ENCODE results near the gene GABBR2. TPM values are rescaled to one million over a fixed set of nuclear protein-coding genes. Genes with fewer than 3 reads are reported as not detected.

Gene GABBR2
- total RNA-seq, 1 experiment from 2014 or later, result 6.3 TPM

DNA sequence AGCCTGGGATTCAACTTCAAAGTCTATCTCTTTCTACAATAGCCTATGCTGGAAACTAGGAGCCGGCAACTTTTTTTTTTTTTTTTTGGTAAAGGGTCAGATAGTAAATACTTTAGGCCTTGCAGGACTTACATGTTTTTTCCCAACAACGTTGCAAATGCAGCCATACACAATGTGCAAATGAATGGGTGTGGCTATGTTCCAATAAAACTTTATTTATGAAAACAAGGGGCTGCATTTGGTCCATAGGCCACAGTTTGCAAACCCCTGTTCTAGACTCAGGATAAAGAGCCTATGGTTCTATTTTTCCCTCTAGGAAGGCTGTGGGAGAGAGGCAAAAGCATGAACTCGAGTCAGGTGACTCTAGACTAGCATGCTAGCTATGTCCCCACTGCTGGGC lies 189.1 kb downstream of the GABBR2 start:
- in situ Hi-C loops (cut with HindIII; ENCODE audit: low pct_unique_long_range_greater_than_20kb, low sequenced_read_pairs) (no loop called here), intact Hi-C loops (cut with micrococcal nuclease; ENCODE audit: unreplicated experiment) (no loop called here)

DNA sequence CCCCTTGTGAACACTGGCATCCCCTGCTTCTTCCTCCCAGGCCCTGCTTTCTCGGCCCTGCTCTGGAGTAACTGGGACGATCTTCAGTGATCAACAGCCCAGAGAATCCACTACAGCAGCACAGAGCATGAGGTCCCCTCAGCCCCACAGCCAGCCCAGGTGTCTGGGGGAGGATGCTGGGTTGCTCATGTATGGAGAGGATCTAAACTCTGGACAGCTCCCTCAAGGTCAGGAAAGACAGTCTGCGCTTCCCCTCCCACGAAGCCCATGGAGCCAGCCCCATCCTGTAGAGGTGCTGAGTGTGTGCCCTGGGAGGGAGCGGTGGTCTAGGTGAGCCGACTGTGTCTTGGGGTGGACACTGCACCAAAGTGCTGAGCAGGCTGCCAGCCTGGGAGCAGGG lies 190.2 kb downstream of the GABBR2 start:
- no peak for ATAC-seq
- no peaks in the 10 kb centered on the region for H3K27me3 ChIP-seq (ENCODE audit: control insufficient read depth, insufficient read depth, low read length)
- H3K4me1 ChIP-seq (ENCODE audit: control insufficient read depth, insufficient read depth, low read length), result no peaks in the 10 kb centered on the region
- intact Hi-C loops (cut with micrococcal nuclease; ENCODE audit: unreplicated experiment) (no loop called here), in situ Hi-C loops (cut with HindIII; ENCODE audit: low pct_unique_long_range_greater_than_20kb, low sequenced_read_pairs) (no loop called here)
- H3K9me3 ChIP-seq (ENCODE audit: control insufficient read depth, insufficient read depth, low read depth, low read length), result no peaks in the 10 kb centered on the region
- H3K36me3 ChIP-seq (ENCODE audit: control insufficient read depth, insufficient read depth, low read length), result no peaks in the 10 kb centered on the region
- no TSS peak for BruUV-seq (replicated peaks)
- H3K27ac ChIP-seq (ENCODE audit: low read length), result no peak overlapping the region
- H3K4me3 ChIP-seq (ENCODE audit: low read depth in 2 of 2, low read length in 2 of 2), result no peak overlapping the region
- DNase-seq (ENCODE audit: low read depth, low spot score), result no peak
- TF ChIP-seq, protein P1, sequence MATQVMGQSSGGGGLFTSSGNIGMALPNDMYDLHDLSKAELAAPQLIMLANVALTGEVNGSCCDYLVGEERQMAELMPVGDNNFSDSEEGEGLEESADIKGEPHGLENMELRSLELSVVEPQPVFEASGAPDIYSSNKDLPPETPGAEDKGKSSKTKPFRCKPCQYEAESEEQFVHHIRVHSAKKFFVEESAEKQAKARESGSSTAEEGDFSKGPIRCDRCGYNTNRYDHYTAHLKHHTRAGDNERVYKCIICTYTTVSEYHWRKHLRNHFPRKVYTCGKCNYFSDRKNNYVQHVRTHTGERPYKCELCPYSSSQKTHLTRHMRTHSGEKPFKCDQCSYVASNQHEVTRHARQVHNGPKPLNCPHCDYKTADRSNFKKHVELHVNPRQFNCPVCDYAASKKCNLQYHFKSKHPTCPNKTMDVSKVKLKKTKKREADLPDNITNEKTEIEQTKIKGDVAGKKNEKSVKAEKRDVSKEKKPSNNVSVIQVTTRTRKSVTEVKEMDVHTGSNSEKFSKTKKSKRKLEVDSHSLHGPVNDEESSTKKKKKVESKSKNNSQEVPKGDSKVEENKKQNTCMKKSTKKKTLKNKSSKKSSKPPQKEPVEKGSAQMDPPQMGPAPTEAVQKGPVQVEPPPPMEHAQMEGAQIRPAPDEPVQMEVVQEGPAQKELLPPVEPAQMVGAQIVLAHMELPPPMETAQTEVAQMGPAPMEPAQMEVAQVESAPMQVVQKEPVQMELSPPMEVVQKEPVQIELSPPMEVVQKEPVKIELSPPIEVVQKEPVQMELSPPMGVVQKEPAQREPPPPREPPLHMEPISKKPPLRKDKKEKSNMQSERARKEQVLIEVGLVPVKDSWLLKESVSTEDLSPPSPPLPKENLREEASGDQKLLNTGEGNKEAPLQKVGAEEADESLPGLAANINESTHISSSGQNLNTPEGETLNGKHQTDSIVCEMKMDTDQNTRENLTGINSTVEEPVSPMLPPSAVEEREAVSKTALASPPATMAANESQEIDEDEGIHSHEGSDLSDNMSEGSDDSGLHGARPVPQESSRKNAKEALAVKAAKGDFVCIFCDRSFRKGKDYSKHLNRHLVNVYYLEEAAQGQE (IDR thresholded peaks at IDR 0.05; ENCODE audit: insufficient read depth in 1 of 2, low read depth in 2 of 2, low read length in 1 of 2), result no peak
- TF ChIP-seq SIN3A (IDR thresholded peaks at IDR 0.05; ENCODE audit: borderline replicate concordance, insufficient read depth, low read depth, low read length), result no peak
- no peak for TF ChIP-seq TCF7L2 (IDR thresholded peaks at IDR 0.05; ENCODE audit: low read depth, low read length)
- no peak for TF ChIP-seq POLR2AphosphoS5 (IDR thresholded peaks at IDR 0.05; ENCODE audit: low read depth, low read length)
- TF ChIP-seq, protein P2, sequence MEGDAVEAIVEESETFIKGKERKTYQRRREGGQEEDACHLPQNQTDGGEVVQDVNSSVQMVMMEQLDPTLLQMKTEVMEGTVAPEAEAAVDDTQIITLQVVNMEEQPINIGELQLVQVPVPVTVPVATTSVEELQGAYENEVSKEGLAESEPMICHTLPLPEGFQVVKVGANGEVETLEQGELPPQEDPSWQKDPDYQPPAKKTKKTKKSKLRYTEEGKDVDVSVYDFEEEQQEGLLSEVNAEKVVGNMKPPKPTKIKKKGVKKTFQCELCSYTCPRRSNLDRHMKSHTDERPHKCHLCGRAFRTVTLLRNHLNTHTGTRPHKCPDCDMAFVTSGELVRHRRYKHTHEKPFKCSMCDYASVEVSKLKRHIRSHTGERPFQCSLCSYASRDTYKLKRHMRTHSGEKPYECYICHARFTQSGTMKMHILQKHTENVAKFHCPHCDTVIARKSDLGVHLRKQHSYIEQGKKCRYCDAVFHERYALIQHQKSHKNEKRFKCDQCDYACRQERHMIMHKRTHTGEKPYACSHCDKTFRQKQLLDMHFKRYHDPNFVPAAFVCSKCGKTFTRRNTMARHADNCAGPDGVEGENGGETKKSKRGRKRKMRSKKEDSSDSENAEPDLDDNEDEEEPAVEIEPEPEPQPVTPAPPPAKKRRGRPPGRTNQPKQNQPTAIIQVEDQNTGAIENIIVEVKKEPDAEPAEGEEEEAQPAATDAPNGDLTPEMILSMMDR (IDR thresholded peaks at IDR 0.05), result no peak
- CTCF ChIA-PET, result no interaction called here
- POLR2A ChIA-PET, result no interaction called here

More for the DNA sequence above, 189.1 kb downstream of the GABBR2 start:
- no peaks in the 10 kb centered on the region for H3K36me3 ChIP-seq (ENCODE audit: control insufficient read depth, insufficient read depth, low read length)
- H3K27me3 ChIP-seq (ENCODE audit: control insufficient read depth, insufficient read depth, low read length), result no peaks in the 10 kb centered on the region
- H3K4me1 ChIP-seq (ENCODE audit: control insufficient read depth, insufficient read depth, low read length), result no peaks in the 10 kb centered on the region
- DNase-seq (ENCODE audit: low read depth, low spot score) (no peak), ATAC-seq (no peak)
- no peaks in the 10 kb centered on the region for H3K9me3 ChIP-seq (ENCODE audit: control insufficient read depth, insufficient read depth, low read depth, low read length)
- BruUV-seq (replicated peaks), result no TSS peak
- TF ChIP-seq POLR2AphosphoS5 (IDR thresholded peaks at IDR 0.05; ENCODE audit: low read depth, low read length), result no peak
- TF ChIP-seq TCF7L2 (IDR thresholded peaks at IDR 0.05; ENCODE audit: low read depth, low read length), result no peak
- TF ChIP-seq, protein P2 (IDR thresholded peaks at IDR 0.05), result no peak
- no peak for TF ChIP-seq SIN3A (IDR thresholded peaks at IDR 0.05; ENCODE audit: borderline replicate concordance, insufficient read depth, low read depth, low read length)
- no peak overlapping the region for H3K4me3 ChIP-seq (ENCODE audit: low read depth in 2 of 2, low read length in 2 of 2)
- POLR2A ChIA-PET, result no interaction called here
- CTCF ChIA-PET, result no interaction called here
- no peak overlapping the region for H3K27ac ChIP-seq (ENCODE audit: low read length)
